Activated T-cell treated with anti-CD3 and anti-CD28 coated beads, Interleukin-2, amount 50 U/mL, for 4 hours (primary cell): ENCODE data around the gene S1PR3. TPM values are rescaled to one million over a fixed set of nuclear protein-coding genes. Genes with fewer than 3 reads are reported as not detected.

Experiments
- ATAC-seq, 2 donors: fragments of 200-7000 bp; cut with Tn5 transposase; one replicate each; pipeline ENCODE4 v1.10.0; 2021
- DNase-seq: peaks from one replicate; pipeline ENCODE4 v3.0.0-alpha.2; 2020
- H3K27me3 Mint-ChIP-seq: one replicate; pipeline ENCODE4 v1.8.0; 2021; ENCODE audit warnings: low read depth, mixed read lengths
- H3K36me3 Mint-ChIP-seq: one replicate; pipeline ENCODE4 v1.8.0; 2022; ENCODE audit warnings: mixed read lengths; ENCODE audit not compliant: insufficient read depth
- H3K4me1 Mint-ChIP-seq: one replicate; pipeline ENCODE4 v1.8.0; 2021; ENCODE audit warnings: low read depth, mixed read lengths
- H3K4me3 Mint-ChIP-seq: one replicate; pipeline ENCODE4 v1.8.0; 2021; ENCODE audit warnings: mild to moderate bottlenecking, moderate library complexity, mixed read lengths
- H3K9me3 Mint-ChIP-seq: one replicate; pipeline ENCODE4 v1.8.0; 2021; ENCODE audit warnings: mixed read lengths
- total RNA-seq, 3 donors: library from RNA; stranded (reverse); gene quantifications; one replicate each; pipeline ENCODE4 v1.2.1, GENCODE V29; 2021

Gene S1PR3
- total RNA-seq, 3 donors from 2014 or later, result 0.58 to 2.3 (median 1.8) TPM

- DNase-seq (no peak), ATAC-seq (no peak)
- Mint-ChIP-seq H3K4me3 (no peak overlapping the region), H3K36me3 (no peaks in the 10 kb centered on the region), H3K27me3 (peaks cover 13% of the 10 kb centered on the region), H3K9me3 (no peaks in the 10 kb centered on the region), H3K4me1 (peaks cover 8% of the 10 kb centered on the region)
These were observed 13.2 kb upstream of the S1PR3 start for GRCh38 chr9:88978034-88978433.

DNA sequence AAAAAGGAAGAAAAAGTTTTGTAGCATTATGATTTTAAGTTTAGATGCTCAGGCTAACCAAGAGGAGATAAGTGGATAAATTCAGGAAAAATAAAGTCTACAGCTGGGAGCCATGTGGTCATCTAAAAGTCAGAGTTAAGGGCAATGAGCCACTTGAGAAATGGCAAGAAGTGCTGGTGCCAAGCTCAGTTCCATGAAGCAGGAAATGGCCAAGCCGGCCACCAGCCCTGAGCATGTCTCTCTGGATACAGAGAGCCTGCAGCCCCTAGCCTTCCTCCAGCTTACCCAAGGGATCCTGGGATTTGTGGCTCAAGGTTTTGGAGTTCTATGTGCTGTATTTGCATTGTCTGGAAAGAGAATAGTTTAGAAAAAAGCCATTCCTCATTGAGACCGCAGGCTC, 12.2 kb upstream of the S1PR3 start:
- Mint-ChIP-seq H3K36me3 (no peaks in the 10 kb centered on the region), H3K27me3 (peaks cover 13% of the 10 kb centered on the region), H3K4me3 (no peak overlapping the region), H3K9me3 (no peaks in the 10 kb centered on the region), H3K4me1 (peaks cover 8% of the 10 kb centered on the region)
- DNase-seq (no peak), ATAC-seq (no peak)

DNA sequence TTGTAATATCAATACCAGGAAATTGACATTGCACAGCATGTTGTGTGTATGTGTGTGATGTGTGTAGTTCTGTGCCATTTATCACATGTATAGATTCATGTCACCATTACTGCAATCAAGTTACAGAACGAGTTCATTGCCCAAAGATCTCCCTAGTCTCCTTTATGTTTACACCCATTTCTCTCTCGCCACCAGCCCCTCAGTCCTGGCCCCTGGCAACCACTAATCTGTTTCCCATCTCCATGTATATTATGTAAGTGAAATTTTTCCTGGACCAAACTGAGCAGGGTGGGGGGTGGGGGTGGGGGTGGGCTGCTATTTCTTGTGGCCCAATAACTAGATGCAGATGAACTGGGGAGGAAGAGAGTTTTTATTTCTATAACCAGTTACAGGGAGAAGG, 11.5 kb upstream of the S1PR3 start:
- Mint-ChIP-seq H3K36me3 (no peaks in the 10 kb centered on the region), H3K27me3 (peaks cover 13% of the 10 kb centered on the region), H3K4me1 (peaks cover 8% of the 10 kb centered on the region), H3K4me3 (no peak overlapping the region), H3K9me3 (no peaks in the 10 kb centered on the region)
- no peak for ATAC-seq
- no peak for DNase-seq

DNA sequence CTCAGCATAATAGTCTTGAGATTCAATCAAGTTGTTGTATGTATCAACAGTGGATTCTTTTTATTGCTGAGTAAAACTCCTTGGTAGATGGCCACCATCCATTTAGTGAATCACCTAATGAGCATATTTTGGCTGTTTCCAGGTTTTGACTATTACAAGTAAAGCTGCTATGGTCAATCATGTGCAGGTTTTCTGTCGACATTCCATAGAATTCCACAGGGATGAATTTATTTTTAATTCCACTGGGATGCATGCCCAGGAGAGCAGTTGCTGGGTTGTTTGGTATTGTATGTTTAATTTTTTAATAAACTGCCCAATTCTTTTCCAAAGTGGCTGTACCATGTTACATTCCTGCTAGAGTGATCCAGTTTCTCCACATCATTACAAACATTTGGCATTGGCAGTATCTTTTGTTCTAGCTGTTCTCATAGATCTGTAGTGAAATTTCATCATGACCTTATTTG, 10.5 kb upstream of the S1PR3 start:
- no peak for ATAC-seq
- H3K4me3 Mint-ChIP-seq, result no peak overlapping the region

GRCh38 chr9:88983865-88984542, 7.3 kb upstream of the S1PR3 start:
- Mint-ChIP-seq H3K9me3 (no peaks in the 10 kb centered on the region), H3K4me1 (peaks cover 7% of the 10 kb centered on the region)
- no peak for ATAC-seq

More for the DNA sequence above, 10.5 kb upstream of the S1PR3 start:
- Mint-ChIP-seq H3K36me3 (no peaks in the 10 kb centered on the region), H3K9me3 (no peaks in the 10 kb centered on the region), H3K27me3 (peaks cover 15% of the 10 kb centered on the region), H3K4me1 (peaks cover 8% of the 10 kb centered on the region)
- DNase-seq, result no peak

GRCh38 chr9:88984543-88984883, 6.8 kb upstream of the S1PR3 start:
- ATAC-seq (no peak), DNase-seq (no peak)
- peaks cover 12% of the 10 kb centered on the region for H3K27me3 Mint-ChIP-seq
- peaks cover 12% of the 10 kb centered on the region for H3K4me1 Mint-ChIP-seq
- H3K4me3 Mint-ChIP-seq, result no peak overlapping the region
- H3K36me3 Mint-ChIP-seq, result no peaks in the 10 kb centered on the region
- no peaks in the 10 kb centered on the region for H3K9me3 Mint-ChIP-seq

More at GRCh38 chr9:88983865-88984542, 7.3 kb upstream of the S1PR3 start:
- no peak overlapping the region for H3K4me3 Mint-ChIP-seq
- H3K36me3 Mint-ChIP-seq, result no peaks in the 10 kb centered on the region
- no peak for DNase-seq
- peaks cover 7% of the 10 kb centered on the region for H3K27me3 Mint-ChIP-seq

GRCh38 chr9:88985616-88986015, 5.7 kb upstream of the S1PR3 start:
- H3K4me1 Mint-ChIP-seq, result peaks cover 18% of the 10 kb centered on the region
- no peak overlapping the region for H3K4me3 Mint-ChIP-seq
- no peaks in the 10 kb centered on the region for H3K9me3 Mint-ChIP-seq
- H3K36me3 Mint-ChIP-seq, result no peaks in the 10 kb centered on the region
- no peak for ATAC-seq
- peaks cover 20% of the 10 kb centered on the region for H3K27me3 Mint-ChIP-seq
- DNase-seq, result no peak

DNA sequence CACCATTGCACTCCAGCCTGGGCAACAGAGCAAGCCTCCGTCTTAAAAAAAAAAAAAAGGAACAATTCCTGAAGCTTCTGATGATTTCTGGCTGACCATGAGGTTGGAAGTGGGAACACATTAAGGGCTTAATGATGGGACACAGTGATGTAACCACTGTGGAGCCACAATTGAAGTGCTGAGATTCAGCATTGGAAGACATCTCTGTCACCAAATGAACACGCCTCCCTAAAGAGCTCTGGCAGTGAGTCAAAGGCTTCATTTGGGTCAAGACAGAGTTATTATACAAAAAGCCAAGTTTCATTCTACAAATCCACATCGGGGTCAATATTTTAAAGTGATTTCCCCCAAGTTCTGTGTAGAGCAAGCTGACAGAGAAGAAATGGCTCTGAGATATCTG, 4.5 kb upstream of the S1PR3 start:
- ATAC-seq (no peak), DNase-seq (no peak)
- H3K4me1 Mint-ChIP-seq, result peaks cover 19% of the 10 kb centered on the region
- no peaks in the 10 kb centered on the region for H3K36me3 Mint-ChIP-seq
- no peak overlapping the region for H3K4me3 Mint-ChIP-seq
- H3K9me3 Mint-ChIP-seq, result no peaks in the 10 kb centered on the region
- peaks cover 24% of the 10 kb centered on the region for H3K27me3 Mint-ChIP-seq

GRCh38 chr9:88987661-88988060, 3.6 kb upstream of the S1PR3 start:
- no peak for ATAC-seq

GRCh38 chr9:88988796-88989641, 2.2 kb upstream of the S1PR3 start:
- Mint-ChIP-seq H3K4me1 (peaks cover 24% of the 10 kb centered on the region), H3K9me3 (no peaks in the 10 kb centered on the region), H3K36me3 (no peaks in the 10 kb centered on the region), H3K27me3 (peaks cover 43% of the 10 kb centered on the region), H3K4me3 (peak overlapping the region; percentile 42)
- peak; percentile 90 to 91 for ATAC-seq
- no peak for DNase-seq

More at GRCh38 chr9:88987661-88988060, 3.6 kb upstream of the S1PR3 start:
- no peak overlapping the region for H3K4me3 Mint-ChIP-seq
- no peaks in the 10 kb centered on the region for H3K36me3 Mint-ChIP-seq
- no peaks in the 10 kb centered on the region for H3K9me3 Mint-ChIP-seq
- no peak for DNase-seq
- peaks cover 33% of the 10 kb centered on the region for H3K27me3 Mint-ChIP-seq
- H3K4me1 Mint-ChIP-seq, result peaks cover 24% of the 10 kb centered on the region

DNA sequence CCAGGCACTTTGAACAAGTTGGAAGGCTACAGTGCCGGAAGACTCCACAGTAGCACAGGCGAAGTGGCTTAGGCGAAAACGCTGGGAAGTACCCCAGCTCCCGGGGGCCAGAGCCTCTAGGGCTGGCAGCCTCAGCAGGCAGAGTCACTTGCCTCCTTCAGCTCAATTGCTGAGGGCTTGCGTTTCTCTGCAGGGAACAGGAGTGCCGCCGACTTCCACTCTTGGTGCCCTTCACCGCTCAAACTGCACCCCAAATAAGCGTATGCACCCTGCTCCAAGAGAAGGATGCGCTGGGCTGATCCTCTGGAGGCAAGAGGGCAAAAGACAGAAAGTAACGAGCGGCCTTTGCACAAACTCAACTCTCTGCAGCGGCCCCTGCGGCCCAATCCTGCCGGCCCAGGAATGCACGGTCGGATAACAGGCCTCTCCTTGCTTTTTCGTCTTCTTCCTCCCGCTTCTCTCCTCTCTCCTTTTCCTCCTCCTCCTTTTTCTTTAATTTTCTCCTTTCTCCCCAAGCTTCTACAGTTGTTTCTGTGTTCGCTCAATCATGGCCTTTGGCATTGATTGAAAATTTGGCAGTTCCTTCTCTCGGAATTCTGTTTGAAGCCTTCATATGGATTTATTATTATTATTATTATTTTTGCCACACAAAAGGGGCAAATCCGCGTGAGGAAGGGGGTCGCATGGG, 1.1 kb upstream of the S1PR3 start:
- DNase-seq (no peak), ATAC-seq (no peak)
- Mint-ChIP-seq H3K27me3 (peaks cover 50% of the 10 kb centered on the region), H3K4me3 (no peak overlapping the region), H3K4me1 (peaks cover 24% of the 10 kb centered on the region), H3K36me3 (no peaks in the 10 kb centered on the region), H3K9me3 (no peaks in the 10 kb centered on the region)

DNA sequence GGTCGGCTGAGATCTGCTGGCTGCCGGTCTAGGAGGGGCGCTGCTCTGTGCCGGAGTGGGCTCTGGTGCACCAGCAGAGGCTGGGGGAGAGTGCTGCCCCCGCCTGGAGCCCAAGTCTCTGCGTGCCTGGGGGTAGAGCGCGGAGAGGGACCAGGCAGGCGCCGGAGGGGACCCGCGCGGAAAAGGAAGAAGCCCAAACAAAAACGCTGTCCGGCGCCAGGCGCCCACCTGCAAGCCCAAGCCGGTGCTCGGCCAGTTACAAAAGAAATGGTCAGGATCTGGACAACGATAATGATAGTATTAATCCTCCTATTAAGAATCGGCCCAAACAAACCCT, 571 bp upstream of the S1PR3 start:
- H3K27me3 Mint-ChIP-seq, result peaks cover 49% of the 10 kb centered on the region
- no peaks in the 10 kb centered on the region for H3K36me3 Mint-ChIP-seq
- no peak overlapping the region for H3K4me3 Mint-ChIP-seq
- DNase-seq (no peak), ATAC-seq (no peak)
- no peaks in the 10 kb centered on the region for H3K9me3 Mint-ChIP-seq
- H3K4me1 Mint-ChIP-seq, result peaks cover 24% of the 10 kb centered on the region

DNA sequence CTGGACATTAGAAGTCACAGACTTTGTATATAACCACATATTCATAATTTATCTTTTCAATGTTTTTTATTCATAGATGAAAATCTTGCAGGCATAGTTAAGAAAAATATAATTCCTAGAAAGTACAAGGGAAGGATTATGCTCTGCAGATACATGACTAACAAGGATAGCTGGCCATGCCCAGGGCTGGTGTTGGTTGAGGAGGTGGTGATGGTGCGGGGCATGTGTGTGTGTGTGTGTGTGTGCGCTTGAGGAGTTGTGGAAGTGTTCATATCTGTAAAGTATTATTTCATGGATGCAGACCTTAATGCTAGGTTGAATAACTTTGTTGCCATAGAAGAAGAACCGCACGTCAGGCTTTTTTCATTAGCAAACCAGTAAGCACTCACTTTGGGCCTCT, 1.3 kb downstream of the S1PR3 start:
- no peak for DNase-seq
- no peak for ATAC-seq
- Mint-ChIP-seq H3K4me3 (no peak overlapping the region), H3K4me1 (peaks cover 24% of the 10 kb centered on the region), H3K36me3 (no peaks in the 10 kb centered on the region), H3K27me3 (peaks cover 49% of the 10 kb centered on the region), H3K9me3 (no peaks in the 10 kb centered on the region)

DNA sequence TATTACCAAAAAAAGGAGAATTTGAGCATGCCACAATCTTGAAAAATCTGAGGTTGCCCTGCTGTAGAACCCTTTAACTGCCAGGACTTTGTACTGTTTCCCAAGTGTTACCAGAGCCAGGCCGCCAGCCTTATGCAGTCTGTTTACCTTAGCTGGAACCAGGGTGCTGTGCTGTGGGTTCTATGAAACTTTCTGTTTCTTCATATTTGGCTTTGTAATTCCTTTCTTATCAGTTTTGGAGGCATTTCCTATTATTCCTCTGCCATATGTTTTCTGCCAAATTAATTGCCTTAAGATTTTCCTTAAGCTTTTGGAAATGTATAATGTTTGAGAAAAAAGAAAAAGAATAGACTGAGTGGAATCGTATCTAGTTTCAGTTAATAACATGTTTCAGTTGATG, 2.1 kb downstream of the S1PR3 start:
- H3K9me3 Mint-ChIP-seq, result no peaks in the 10 kb centered on the region
- H3K27me3 Mint-ChIP-seq, result peaks cover 49% of the 10 kb centered on the region
- H3K36me3 Mint-ChIP-seq, result no peaks in the 10 kb centered on the region
- ATAC-seq, result no peak
- no peak for DNase-seq
- H3K4me3 Mint-ChIP-seq, result no peak overlapping the region
- peaks cover 23% of the 10 kb centered on the region for H3K4me1 Mint-ChIP-seq
